Mucosa of gallbladder (tissue), 1 donor: ENCODE data around the gene SMIM5. TPM values are rescaled to one million over a fixed set of nuclear protein-coding genes. Genes with fewer than 3 reads are reported as not detected.
"Not testable (repeated sequence)": the region's sequence is repeated elsewhere in the genome, so short reads cannot be mapped to it uniquely, and the experiment has no call there.

Experiments
- DNase-seq: peaks from one replicate; pipeline ENCODE4 v3.0.0-alpha.2; 2020; ENCODE audit warnings: low spot score
- total RNA-seq: library from RNA; stranded (reverse); gene quantifications from one replicate; pipeline ENCODE4 v1.2.1, GENCODE V29; 2021
- donor health status: DM: no; HTN: no; CAD: no.

SMIM5 gene
- 15.5 TPM for total RNA-seq

DNA sequence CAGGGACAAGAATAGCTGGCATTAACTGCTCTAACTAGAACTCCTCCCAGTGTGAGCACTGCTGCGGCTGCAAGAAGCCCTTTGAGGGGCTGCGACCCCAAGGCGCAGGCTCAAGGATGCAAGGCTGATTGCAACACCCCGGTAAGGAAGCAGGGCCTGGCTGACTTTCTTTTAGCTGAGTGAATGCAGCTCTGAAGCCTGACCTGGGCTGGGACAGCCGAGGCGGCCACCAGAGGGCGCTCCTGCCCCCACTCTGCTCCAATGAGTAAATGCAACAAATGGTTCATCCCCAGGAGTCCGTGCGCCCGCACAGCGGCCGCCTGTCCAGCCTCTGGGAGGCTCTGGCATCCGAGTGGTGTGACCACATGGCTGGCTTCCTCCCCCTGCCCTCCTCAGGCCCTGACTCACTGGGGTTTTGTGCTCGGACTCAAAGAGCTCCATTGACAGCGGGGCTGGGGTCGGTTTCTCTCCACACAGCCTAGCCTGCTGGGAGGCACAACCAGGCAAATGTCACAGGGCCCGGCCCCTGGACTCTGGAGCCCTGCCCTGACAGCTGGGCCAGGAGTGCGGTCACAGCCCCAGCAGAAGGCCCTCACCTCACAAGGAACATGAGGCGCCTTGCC is at the start of gene SMIM5:
Gene SMIM5 (plus strand): TSS at position 572 of the 623 bp plus-strand sequence. CDS start 6,768 bp downstream, outside the sequence.
- peak; percentile 89 for DNase-seq

DNA sequence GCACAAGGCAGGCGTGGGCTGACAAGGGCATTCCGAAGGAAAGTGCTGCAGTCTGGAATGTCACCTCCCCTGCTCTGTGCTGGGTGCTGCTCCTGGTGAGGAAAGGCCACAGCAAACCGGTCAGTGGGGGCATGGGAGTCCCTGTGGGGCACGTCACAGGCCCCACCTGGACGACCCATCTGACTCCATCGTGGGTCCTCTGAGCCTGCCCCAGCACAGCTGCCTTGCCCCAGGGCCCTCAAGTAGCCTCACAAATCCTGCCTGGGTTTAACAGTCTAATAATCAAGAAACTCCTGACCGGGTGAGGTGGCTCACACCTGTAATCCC is 48.4 kb upstream of the SMIM5 start:
- DNase-seq, result no peak

DNA sequence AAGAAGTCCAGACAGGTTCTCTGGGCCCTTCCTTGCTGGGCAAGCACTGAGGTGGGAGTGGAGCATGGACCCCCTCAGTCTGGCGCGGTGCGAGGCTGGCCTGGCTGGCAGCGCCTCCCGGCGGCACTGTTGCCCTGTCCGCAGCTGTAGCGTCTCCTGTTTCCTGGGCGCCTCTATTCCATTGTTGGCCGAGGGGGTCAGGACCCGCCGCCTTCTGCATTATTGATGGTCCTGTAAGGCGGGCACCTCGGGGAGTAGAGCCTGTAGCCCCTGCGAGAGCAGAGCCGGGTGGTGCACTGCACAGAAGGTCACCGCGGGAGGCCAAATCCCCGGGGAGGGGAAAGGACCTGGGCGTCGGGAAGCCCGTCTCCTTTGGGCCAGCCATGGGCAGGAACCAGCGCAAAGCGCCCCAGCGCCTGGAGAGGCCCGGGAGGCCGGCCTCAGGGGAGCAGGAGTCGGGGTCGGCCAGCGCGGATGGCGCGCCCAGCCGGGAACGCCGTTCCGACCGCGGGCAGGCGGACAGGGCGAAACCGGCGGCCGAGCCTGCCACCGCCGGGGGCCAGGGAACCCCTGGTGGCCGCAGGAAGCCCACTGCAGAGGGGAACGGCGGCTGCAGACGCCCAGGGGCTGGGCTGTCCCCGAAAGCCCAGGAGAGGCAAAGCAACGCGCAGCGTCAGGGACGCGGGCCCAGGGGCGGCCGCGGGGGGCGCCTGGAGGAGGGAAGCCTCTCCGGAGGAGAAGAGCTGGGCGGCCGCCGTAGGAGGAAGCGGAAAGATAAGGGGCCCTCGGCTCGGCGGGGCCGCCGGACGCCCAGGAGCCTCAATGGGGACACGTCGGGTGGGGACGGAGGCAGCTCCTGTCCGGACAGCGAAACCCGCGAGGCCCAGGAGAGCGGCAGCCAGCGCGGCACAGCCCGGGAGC is 45.3 kb upstream of the SMIM5 start, which contains the start of gene MYO15B:
Gene MYO15B (plus strand): TSS at position 126 of the 921 bp plus-strand sequence. CDS start 258 bp downstream, at position 384.
- DNase-seq, result peak; percentile 43

DNA sequence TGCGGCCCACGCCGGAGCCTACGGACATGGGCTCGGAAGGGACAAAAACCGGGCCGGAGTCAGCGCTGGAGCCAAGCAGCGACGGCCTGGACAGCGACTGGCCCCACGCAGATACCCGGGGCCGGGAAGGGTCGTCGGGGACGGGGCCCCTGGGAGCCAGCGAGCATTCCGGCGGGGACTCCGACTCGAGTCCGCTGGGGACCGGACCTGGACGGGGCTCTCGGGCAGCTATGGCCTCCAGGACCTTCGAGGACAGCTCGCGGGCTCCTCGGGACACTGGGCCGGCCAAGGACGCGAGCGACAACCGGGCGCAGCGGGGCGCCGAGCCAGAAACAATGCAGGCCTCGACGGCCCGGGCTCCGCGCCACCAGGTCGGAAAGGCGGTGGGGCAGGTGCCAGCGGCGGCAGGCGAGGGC is 44.6 kb upstream of the SMIM5 start:
- peak; percentile 44 for DNase-seq

DNA sequence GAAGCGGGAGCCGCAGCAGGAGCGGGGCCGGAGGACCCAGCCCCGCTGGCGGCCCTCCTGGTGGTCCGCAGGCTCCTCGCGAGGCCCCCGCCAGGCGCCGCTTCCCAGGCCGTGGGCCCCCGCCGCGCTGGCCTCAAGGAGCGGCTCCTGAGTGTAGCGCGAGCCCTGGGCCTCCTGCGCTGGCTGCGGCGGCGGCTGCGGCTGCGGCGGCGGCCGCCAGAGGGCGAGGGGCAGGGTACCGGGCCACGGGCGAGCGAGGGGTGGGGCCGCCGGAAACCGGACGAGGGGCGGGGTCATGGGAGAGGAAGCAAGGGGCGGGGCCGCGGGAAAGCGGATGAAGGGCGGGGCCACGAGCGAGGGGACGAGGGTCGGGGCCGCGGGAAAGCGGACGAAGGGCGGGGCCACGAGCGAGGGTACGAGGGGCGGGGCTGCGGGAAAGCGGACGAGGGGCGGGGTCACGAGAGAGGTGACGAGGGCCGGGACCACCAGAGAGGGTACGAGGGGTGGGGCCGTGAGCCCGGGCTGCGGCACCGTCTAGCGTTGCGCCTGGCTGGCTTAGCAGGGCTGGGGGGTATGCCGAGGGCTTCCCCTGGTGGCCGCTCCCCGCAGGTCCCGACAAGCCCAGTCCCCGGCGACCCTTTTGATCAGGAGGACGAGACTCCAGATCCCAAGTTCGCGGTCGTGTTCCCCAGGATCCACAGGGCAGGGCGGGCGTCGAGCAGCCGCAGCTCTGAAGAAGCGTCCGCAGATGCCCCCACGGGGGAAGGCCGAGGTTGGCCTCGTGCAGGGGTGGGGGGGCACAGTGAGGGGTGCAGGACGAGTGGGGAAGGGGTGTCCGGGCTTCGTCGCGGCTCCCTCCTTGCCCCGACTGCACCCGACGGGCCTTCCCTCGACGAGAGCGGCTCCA is 44.0 kb upstream of the SMIM5 start:
- DNase-seq, result peak; percentile 96

DNA sequence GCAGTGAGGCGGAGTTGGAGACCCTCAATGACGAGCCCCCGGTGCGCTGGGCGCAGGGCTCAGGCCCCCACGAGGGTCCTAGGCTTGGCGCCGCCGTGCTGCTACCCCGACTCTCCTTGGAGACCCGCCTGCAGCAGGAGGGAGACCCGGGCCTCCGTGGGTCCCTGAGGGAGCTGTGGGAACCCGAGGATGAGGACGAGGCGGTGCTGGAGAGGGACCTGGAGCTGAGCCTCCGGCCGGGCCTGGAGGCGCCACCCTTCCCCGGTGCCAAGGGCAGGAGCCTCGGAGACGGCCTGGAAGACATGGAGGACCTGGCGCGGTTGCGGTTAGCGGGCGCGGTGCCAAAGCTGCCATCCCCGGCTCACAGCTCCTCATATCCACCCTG is 43.3 kb upstream of the SMIM5 start:
- no peak for DNase-seq

DNA sequence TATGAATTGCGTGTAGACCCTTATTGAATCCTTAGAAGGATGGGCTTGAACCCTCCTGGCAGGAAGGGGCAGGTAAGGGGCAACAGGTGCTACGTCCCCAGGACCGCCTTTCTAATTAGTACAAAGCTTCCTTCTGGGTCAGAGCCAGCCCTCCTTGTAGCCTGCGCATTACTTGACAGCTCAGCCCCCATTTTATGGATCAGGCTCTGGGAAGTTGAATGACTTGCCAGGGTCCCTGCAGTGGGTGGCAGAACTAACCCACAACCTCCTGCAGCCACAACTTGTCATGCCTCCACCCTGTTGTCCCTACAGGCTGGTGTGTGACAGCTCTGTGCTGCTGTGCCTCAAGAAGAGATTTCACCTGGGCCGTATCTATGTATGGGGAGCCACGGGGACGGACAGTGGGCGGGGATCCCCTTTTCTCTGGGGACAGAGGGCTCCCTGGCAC is 42.9 kb upstream of the SMIM5 start:
- no peak for DNase-seq

DNA sequence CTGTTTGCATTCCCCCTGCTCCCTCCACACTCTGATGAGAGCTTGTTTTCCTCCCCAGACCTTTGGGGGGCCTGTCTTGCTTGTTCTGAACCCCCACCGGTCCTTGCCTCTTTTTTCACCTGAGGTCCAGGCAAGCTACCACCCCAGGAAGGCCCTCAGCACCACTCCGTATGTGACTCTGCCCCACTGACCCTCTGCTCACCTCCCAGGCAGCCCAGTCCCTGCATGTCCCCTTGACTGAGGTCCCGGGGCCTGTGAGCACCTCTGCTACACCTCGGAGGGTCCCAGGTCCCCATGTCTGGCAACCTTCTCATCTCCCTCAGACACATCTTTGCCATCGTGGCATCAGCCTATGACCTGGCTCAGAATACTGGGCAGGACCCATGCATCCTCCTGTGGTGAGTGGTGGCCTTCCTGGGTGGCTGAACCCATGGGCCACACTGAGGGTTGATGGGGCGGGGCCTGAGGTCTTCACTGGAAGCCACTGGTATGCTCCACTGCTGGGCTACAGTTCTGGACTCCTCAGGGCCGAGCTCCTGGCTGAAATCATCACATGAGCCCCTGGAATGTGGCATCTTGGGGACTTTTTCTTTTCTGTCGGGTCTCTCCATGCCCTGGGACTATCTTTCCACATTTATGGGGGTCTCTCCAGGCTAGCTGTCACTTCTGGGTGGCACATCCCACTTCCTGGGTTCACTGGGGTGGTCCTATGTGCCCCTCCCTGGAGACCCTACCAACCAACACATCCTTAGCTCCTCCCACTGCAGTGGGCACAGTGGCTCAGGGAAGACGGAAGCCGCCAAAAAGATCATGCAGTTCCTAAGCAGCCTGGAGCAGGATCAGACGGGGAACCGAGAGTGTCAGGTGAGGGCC is 42.1 kb upstream of the SMIM5 start:
- DNase-seq, result no peak

DNA sequence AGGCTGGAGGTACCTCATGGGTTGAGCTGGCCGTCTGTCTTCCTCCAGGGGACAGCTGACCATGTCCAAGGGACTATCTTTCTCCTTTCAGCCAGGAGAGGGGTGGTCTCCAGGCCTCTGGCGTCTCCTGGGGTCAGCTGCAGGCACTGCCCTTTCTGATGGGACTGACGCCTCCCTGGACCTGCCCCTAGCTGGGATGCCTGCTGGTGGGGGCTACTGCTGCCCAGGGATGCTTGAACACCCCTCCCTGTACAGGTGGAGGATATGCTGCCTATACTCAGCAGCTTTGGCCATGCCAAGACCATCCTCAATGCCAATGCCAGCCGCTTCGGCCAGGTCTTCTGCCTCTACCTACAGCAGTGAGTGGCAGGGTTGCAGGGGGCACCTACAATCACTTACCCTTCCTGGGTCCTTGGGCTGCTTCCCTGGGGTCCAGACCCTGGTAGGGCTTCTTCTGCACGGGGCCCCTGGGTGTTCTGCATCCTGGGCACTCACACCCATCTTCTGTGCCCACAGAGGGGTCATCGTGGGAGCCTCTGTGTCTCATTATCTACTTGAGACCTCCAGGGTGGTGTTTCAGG is 41.4 kb upstream of the SMIM5 start:
- no peak for DNase-seq

GRCh38 chr17:75592348-75593020 is 40.8 kb upstream of the SMIM5 start:
- DNase-seq, result no peak

DNA sequence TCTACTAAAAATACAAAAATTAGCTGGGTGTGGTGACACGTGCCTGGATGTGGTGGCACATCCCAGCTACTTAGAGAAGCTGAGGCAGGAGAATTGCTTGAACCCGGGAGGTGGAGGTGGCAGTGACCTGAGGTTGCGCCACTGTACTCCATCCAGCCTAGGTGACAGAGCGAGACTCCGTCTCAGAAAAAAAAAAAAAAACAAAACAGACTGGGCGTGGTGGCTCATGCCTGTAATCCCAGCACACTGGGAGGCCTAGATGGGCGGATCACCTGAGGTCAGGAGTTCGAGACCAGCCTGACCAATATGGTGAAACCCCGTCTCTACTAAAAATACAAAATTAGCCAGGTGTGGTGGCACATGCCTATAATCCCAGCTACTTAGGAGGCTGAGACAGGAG is 39.8 kb upstream of the SMIM5 start:
- DNase-seq, result not testable (repeated sequence)

DNA sequence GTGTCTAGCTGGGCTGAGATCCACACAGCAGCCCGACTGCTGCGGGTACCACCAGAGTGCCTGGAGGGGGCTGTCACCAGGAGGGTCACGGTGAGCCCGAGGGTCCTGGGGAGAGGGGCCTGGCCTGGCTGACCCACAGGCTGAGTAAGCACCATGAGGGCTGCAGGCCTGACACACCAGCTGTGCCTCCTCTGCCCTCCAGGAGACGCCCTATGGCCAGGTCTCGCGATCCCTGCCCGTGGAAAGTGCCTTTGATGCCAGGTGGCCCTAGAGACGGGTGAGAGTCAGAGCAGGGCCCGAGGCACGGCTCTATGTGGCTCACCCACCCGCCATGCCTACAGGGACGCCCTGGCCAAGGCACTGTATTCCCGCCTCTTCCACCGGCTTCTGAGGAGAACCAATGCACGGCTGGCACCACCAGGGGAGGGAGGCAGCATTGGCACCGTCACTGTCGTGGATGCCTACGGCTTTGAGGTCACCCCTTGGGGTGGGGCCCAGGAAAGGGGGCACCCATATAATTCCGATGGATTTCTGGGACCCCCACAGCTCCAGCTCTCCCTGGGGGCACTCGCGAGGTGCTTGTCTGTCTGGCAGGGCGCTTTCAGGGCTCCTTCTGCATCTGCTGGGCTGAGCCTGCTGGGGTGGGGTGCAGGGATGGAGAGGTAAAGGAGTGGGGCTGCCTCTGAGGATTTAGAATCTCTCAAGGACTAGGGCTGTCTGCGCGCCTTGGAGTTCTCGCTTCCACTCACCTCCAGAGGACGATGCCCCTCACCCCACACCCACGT is 38.5 kb upstream of the SMIM5 start:
- no peak for DNase-seq

GRCh38 chr17:75595284-75595919 is 37.8 kb upstream of the SMIM5 start:
- DNase-seq, result no peak

- no peak for DNase-seq
Measured at GRCh38 chr17:75595920-75596313, 37.3 kb upstream of the SMIM5 start.

DNA sequence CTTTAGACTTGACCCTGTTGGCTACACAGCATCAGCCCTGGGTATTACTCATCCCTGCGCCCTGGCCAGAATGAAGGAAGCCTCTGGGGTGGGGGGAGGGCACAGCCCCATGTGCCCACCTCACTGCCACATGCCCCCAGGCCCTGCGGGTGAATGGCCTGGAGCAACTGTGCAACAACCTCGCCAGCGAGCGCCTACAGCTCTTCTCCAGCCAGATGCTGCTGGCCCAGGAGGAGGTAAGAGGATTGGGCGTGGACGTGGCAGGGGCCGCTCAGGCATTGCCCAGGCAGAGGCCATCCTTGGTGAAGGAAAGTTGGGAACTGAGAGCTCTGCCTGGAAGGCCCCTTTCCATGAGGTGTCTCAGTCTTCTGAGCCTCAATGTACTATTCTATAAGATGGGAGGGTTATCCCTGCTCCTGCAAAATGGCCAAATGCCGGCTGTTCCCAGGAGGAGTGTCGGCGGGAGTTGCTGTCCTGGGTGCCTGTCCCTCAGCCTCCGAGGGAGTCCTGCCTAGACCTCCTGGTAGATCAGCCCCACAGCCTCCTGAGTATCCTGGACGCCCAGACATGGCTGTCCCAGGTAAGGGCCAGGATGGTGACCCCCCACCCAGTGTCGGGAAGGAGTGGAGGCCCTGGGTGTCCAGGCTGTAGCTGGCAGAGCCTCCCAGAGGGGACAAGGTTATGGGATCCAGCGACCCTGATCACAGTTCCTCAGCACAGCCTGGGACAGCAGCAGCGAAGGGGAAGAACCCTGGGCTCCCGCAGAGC is 36.7 kb upstream of the SMIM5 start:
- no peak for DNase-seq

DNA sequence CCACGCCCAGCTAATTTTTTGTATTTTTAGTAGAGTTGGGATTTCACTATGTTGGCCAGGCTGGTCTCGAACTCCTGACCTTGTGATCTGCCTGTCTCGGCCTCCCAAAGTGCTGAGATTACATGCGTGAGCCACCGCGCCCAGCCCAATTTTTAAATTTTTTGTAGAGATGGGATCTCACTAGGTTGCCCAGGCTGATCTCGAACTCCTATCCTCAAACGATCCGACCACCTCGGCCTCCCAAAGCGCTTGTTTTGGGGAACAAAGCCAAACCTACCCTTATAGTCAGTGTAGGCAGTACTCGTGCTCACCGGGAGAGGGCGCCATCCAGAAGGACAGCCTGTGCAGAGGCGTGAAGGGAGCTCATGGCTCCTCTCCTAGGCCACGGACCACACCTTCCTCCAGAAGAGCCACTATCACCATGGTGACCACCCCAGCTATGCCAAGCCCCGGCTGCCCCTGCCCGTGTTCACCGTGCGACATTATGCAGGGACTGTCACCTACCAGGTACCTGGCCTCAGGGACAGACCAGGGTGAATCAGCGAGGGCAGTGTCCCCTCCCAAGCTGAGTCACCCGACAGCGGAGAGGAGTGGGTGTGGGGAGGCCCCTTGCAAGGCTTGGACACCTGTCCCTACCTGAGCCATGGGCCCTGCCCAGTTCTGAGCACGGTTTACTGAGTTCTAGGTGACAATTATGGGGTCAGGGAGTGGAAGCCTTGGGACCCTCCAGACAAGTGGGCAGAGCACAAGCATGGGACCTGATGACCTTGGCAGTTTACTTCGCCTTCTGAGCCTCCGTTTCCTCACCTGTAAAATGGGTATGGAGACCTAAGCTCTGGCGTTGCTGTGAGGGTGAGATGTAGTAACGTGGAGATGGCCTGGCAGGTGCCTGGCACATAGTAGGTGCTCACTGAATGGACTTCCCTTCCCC is 31.9 kb upstream of the SMIM5 start:
- peak; percentile 65 for DNase-seq

- no peak for DNase-seq
Measured at GRCh38 chr17:75602644-75603043, 30.6 kb upstream of the SMIM5 start.
